Activated T-helper 1 cell treated with anti-CD3 and anti-CD28 coated beads, Interleukin-2, amount 50 U/mL, for 16 hours (primary cell): Measurements from ENCODE around the gene FBL.
"Not testable (repeated sequence)": the region's sequence is repeated elsewhere in the genome, so short reads cannot be mapped to it uniquely, and the experiment has no call there.

Experiments used
- DNase-seq, 2 donors: peaks; one replicate each; pipeline ENCODE4 v3.0.0-alpha.2; 2020; ENCODE audit warnings: low read depth in 1 of 2, low spot score in 1 of 2

FBL gene

DNA sequence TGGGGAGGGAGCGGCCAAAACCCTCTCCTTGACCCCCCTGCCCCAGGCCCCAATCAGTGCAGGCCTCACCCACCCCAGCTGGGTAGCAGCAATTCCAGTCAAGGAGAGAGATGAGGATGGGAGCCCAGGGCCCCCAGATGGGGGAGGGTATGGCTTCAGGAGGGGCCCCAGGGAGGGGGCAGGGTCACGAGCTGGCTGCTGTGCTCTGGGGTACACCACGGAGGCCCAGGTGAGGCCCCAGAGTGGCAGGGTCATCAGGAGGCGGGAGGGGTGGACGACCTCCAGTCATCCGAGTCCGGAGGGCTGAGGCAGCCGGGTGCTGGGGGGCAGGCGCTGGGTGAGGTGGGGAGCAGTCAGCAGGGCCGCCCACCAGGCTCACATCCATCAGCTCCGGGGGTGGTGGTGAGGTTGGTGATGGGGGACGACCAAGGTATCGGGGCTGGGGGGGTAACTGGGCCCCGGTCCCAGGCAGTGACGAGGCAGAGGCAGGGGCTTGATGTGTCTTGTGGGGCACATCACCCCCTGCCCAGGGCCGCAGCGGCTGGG, 20.6 kb downstream of the FBL start:
- DNase-seq: no peak

DNA sequence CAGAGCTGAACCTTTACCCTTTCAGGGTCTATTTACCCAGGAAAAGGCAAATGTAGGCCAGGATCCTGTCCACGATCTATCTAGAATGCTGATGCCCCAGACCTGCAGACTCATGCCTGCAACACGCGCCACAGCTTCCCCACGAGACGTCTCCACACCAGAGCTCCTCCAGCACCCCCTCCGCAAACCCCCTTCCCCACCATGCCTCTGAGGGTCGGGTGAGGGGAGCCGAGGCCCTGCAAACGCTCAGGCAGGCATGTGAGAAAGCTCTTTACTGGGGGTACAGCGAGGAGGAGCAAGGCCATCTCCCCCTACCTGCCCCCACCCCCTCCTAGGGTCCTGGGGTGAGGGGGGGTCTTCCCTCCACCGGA, 21.1 kb downstream of the FBL start:
- no peak for DNase-seq

DNA sequence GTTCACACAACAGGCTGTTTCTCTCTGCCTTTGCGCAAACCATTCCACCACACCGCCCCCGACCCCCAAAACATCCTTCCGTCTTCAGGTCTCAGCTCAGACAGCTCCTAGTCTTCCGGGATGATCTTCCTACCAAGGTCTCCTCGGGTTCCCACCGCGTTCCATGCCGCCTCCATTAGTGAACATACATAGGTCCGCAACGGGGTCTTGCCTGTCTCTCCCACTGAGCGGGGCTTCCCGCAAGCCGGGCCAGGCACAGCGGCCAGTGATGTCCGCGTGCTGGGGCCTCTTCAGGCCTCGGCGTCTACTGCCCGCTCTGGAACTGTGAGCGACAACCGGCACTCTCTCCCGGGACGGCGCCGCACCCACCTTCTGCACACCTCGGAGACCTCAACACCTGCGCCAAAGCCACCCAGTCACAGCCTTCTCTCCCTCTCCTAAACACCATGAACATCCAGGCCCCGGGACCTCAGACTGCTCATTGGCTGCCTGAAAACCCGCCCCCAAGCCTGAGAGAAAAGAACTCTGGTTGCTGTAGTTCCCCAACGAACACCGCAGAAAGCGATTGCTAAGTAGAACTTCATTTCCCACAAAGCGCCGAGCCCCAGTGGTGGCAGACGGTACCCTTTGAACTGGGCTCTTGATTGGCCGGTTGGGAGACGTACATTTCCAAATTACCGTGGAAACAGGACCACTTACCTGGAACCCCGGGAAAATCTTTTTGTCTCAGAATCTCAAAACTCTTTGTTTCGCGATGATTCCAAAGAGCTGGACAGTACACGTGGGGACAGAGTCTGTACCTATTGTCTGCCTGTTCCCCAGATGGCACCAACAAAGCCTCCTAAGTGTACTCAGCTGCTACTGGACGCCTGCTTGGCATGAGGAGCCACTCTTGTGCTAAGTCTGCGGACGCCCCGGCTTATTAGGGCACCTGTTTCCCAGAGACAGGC, 21.8 kb downstream of the FBL start:
- DNase-seq: peak; percentile 67 to 73

DNA sequence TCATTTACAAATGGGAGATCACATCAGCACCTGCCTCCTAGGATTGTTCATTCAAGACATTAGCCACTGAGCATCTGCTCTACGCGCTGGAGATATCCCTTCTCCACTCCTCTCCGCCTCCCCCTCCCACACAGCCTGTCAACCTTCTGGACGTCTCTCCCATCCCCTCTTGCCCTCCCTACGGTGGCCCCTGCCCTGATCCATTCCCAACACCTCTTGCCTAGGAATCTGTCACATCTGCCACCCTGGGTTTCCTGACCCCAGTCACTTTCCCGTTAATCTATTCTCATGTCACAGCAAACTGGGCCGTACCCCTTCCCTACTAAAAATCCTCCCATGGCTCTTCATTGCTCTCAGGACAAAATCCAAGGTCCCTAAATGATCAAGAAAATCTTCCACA, 22.5 kb downstream of the FBL start:
- DNase-seq: no peak

DNA sequence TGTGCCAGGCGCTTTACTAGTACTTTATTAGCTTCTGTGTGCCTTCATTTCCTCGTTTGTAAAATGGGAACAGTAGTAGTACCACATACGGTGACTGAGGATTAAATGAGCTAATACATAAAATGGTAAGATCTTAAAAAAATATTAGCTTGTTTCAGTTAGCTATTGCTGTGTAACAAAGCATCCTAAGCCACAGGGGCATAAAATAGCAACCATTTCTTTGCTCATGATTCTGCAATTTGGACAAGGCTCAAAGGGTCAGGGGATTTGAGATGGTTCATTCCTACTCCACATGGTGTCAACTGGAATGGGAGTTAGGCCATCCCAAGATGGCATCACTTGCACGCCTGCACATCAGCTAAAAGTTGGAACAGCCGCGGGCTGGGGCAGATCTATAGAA, 25.5 kb downstream of the FBL start:
- DNase-seq: no peak

DNA sequence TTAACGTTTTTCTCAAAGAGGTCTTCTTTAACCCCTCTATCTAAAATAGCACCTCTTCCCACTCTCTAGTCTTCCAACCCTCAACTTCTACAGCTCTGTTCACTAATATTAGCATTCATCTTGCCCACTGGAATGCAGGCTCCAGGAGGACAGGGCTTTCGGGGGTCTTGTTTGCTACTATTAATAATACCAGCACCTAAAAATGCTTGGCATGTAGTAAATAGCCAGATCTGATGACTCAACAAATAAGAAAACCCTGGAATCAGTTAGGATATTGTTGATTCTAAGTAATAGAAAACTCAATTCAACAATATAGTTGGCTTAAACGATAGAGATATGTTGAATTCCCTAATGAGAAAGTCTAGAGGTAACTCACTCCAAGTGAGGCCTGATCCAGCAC, 26.4 kb downstream of the FBL start:
- no peak for DNase-seq

DNA sequence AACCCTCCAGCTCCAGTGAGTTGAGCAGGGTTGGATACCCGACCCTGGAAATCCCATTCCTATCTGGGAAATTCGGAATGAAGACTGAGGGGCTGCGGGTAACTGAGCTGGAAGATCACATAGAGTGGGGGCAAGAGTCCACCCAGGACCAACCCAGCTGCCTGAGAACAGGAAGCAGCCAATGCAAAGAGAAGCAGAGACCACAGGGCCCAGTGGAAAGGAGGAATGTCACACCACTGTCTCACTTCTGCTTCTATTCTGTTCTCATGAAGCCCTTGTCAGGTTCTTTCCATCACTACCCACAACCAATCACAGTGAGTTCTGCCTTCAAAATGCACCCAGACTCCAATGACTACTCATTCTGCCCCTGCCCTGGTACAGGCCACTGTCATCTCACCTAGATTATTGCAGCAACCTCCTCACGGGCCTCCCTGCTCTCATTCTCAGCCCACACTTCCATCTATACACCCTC, 27.5 kb downstream of the FBL start:
- no peak for DNase-seq

DNA sequence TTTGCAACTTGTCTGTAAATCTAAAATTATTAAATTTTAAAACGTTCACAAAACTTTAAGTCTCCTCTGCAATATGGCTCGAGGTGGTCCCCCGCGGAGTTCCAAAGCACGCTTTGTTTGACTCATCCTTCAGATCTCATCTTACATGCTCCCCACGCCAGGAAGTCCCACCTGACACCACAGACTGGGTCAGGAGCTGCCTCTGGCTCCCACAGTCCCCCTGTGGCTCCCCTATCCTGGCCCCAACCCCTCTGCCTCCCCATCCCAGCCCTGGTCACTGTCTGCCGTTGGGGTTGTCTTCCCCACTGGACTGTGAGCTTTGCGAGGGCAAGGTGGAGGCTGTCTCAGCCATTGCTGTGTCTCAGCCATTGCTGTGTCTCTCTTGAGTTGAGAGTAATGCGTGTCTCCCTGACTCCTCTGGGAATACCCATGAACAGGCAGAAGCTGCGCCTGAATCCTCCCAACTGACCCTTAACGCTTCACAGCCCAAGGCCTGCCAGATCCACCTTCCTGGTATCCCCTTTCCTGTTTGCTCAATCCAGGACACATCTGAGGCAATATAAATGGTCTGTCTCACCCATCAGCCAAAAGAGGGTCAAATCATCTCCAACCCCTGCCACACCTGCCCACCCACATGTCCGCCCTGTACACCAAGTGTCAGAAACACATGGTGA, 28.2 kb downstream of the FBL start:
- no peak for DNase-seq

DNA sequence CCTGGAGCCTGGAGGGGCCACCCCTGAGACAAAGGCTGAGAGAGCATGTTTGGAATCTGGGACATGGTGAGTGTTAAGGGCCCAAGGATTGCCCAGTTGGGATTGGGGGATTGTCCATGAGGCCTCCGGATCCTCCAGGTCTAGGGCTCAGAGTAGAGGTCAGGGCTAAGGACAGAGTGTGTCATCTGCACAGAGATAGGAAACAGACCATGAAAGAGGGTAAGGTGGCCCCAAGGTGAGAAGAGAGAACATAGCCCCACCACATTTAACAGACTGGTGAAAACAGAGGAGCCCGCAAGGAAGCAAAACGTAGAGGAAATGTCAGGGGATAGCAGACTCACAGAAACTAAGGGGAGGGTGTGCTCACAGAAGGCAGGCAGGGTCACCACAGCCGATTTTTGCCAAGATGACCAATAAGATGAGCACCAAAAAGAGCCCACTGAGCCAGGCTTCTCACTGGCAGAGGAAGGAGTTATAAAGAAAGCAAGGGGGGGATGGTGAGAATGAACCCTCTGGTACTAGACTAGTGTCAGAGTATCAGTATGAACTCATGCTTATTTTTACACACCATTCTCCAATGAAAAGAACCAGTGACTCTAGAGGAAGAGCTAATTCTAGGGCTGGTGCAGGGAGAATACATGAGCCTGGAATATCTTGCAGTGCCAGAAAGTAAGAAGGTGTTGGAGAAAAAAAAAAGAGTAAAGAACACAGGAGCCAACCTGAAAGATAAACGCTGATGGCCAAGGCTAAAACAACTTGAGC, 29.7 kb downstream of the FBL start:
- DNase-seq: no peak

DNA sequence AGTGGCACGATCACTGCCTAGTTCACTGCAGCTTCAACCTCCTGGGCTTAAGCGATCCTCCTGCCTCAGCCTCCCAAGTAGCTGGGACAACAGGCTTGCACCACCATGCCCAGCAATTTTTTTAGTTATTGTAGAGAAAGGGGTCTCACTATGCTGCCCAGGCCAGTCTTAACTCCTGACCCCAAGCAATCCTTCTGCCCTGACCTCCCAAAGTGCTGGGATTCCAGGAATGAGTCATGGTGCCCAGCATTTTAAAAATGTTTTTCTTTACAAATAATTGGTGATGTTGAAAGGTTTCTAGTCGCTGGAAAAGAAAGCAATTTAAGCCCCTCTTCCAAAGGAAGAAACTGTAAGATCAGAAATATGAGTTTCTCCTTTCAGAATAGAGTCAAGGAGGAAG, 31.6 kb downstream of the FBL start:
- no peak for DNase-seq

DNA sequence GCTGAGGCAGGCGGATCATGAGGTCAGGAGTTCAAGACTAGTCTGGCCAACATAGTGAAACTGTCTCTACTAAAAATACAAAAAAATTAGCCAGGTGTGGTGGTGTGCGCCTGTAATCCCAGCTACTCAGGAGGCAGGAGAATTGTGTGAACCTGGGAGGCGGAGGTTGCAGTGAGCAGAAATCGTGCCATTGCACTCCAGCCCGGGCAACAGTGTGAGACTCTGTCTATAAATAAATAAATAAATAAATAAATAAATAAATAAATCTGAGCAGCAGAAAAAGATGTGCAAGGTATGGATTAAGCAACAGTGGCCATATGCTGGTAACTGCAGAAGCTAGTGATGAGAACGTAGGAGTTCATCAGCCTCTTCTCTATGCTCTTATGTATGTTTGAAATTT, 32.1 kb downstream of the FBL start:
- not testable (repeated sequence) for DNase-seq

DNA sequence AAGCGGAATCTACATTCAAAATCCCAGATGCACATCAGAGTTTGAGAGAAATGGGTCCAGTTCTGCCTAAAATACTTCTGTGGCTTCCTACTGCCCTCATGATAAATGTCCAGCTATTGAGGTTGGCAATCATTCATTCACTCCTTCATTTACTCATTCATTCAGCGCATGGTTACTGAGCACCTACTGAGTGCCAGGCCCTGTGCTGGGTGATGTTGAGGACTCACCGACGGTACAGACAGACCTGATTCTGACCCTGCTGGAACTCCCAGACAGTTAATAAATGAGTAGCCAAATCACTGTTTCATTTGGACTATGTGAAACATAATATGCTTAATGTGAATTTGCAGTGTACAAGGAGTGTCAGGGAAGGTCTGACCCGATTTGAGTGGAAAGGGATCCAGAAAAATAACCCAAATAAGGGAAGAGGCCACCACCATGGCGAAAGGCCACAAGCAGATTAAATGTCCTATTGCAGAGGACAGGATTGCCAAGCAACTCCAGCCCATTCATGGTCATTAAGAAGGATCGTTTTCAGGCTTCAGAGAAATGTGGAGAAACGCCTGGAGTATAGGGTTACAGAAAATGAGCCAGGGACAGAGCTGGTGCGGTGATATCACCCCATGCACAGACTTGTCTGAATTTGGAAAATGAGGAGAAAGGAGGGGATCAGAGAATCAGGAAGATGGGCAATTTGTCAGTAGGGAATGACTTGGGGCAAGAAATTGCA, 32.8 kb downstream of the FBL start:
- no peak for DNase-seq

DNA sequence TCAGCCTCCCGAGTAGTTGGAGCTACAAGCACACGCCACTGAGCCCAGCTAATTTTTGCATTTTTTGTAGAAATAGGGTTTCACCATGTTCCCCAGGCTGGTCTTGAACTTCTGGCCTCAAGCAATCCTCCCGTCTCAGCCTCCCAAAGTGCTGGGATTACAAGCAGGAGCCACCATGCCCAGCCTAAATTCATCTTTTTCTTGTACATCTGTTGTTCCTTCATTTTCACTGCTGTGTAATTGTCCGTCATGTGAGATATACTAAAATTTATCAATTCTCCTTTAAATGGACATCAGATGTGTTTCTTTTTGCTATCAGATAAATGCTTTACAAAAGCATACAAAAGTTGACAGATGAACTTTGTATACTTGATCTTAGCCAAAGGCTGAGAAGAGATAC, 35.1 kb downstream of the FBL start:
- DNase-seq: no peak

DNA sequence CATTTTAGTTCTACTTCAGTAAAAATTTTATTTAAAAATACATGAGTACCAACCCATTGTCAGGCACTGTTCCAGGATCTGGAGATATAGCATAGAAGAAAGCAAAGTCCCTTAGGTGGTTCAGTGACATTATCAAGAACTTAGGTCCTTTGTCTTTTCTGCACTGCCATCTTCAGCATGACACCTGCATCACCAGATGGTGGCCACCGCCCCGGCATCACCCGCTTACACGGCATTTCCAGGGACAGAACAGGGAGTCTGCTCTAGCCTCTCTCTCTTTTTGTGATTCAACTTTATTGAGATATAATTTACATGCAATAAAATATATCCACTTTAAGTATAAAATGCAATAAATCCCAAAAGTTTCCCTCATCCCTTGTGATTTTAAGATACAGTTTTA, 35.8 kb downstream of the FBL start:
- no peak for DNase-seq

DNA sequence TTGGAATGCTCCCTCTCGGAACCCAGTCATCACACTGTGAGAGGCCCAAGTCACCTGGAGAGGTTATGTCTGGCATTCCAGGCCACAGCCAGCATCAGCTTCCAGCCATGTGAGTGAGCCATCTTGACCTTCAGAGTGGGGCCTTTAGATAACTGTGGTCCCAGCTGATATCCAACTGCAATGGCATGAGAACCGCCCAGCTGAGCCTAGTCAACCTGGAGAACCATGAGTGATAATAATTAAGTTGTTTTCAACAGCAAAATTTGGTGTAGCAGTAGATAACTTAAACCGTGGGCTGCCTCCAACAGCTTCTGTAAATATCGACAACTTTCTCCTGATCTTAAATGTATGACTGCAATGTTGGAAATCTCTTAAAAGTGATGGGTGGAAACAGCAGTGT, 36.8 kb downstream of the FBL start:
- no peak for DNase-seq

DNA sequence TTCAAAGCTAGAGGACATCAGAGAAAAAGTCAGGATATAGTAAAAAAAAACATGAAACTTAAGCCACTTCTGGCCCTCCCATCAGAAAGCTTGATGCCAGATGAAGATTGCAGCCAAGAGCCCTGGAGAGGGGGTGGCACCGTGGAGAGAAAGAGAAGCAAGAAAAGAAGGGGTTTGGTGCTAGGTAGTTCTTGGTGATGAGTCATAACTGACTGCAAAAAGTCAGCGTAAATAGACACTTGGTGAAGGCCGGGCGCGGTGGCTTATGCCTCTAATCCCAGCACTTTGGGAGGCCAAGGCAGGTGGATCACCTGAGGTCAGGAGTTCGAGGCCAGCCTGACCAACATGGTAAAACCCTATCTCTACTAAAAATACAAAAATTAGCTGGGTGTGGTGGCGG, 37.5 kb downstream of the FBL start:
- DNase-seq: not testable (repeated sequence)

DNA sequence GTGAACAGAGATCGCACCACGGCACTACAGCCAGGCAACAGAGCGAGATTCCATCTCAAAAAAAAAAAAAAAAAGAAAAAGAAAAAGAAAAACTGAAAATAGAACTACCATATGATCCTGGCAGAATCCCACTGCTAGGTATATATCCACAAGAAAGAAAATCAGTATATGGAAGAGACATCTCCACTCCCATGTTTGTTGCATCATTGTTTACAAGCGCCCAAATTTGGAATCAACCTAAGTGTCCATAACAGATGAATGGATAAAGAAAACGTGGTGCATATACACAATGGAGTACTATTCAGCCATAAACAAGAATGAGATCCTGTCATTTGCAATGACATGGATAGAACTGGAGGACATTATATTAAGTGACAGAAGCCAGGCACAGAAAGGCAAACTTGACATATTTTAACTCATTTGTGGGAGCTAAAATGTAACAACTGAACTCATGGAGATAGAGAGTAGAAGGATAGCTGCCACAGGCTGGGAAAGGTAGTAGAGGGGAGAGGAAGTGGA, 38.3 kb downstream of the FBL start:
- DNase-seq: no peak

DNA sequence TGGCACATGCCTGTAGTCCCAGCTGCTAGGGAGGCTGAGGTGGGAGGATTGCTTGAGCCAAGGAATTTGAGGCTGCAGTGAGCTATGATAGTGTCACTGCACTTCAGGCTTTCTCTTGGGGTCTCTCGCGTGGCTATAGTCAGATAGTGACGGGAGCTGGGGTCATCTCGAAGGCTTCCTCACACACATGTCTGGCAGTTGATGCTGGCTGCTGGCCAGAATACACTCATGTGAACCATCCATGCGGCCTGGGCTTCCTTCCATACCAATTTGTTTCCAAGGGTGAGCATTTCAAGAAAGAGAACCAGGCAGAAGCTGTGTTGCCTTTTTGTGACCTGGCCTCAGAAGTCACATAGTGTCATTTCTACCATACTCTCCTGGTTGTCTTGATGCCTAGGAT, 41.1 kb downstream of the FBL start:
- no peak for DNase-seq

DNA sequence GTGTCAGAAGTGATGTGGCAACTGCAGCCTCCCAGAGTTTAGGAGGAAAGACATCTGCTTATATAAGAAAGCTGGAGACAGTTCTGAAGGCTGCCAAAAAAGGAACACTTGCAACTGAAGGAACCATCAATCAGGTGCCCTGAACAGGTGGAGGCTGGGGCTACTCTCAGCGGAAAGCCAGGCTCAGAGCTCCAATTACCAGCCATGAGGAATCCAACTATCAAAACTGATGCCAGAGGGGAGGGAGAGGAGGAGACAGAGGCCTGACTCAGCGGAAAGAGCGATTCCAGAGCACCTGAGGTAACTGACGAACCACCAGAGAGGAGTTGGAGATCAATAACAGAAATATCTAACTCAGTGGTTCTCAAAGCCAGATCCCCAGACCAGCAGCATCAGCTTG, 43.2 kb downstream of the FBL start:
- no peak for DNase-seq

DNA sequence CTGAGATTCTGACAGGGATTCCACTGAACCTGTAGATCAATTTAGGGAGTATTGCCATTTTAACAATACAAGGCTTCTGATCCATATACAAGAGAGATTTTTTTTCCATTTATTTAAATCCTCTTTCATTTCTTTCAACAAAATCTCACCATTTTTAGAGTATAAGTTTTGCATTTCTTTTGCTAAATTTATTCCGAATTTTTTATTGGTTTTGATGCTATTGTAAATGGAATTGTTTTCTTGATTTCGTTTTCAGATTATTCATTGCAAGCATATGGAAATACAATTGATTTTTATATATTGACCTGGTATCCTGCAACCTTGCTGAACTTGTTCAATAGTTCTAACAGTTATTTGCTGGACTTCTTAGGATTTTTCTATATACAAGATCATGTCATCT, 49.1 kb downstream of the FBL start:
- DNase-seq: no peak
